B cell (primary cell): ENCODE data around the gene MEIS2. TPM values are rescaled to one million over a fixed set of nuclear protein-coding genes. Genes with fewer than 3 reads are reported as not detected.

ENCODE experiments used
- ATAC-seq: fragments of 200-7000 bp; cut with Tn5 transposase; one replicate; pipeline ENCODE4 v1.10.0; 2021; ENCODE audit warnings: low read depth, mild to moderate bottlenecking, moderate number of reproducible peaks, moderate library complexity
- CTCF ChIA-PET: fragments of 350-600 bp; sonication (Branson Sonifier 250); formaldehyde crosslinking; loops from one replicate; lab custom pipeline; 2021; ENCODE audit warnings: antibody characterized with exemption, inconsistent platforms; lab: Charles Lee
- POLR2A ChIA-PET: fragments of 350-600 bp; sonication (Branson Sonifier 250); formaldehyde crosslinking; loops from one replicate; lab custom pipeline; 2021; ENCODE audit warnings: antibody characterized with exemption; lab: Charles Lee
- DNase-seq: peaks from one replicate; pipeline ENCODE4 v3.0.0; 2013
- H2AFZ ChIP-seq: 2 replicates; pipeline ENCODE4 v1.6.1; 2012; ENCODE audit warnings: mild to moderate bottlenecking, low read depth, low read length; ENCODE audit not compliant: insufficient read depth, poor library complexity, severe bottlenecking
- H3K27ac ChIP-seq, 2 donors: 1 replicate in 1 of 2; 2 replicates in 1 of 2; pipeline ENCODE4 v1.5.1; 2012 to 2013; ENCODE audit warnings: low read length in 2 of 2, mild to moderate bottlenecking in 2 of 2, moderate library complexity in 1 of 2
- H3K27me3 ChIP-seq, 4 experiments: fragments of 200-600 bp in 1 of 4; sonication (generic) in 1 of 4; replicated peaks in 1 of 4; 1 replicate in 2 of 4; 2 replicates in 2 of 4; pipeline versions ENCODE4 v1.6.1 to v1.7.0; 2013 to 2016; ENCODE audit warnings: low read length in 3 of 4, mild to moderate bottlenecking in 2 of 4, mixed read lengths in 1 of 4, moderate library complexity in 1 of 4; ENCODE audit not compliant: insufficient read depth in 4 of 4, control insufficient read depth in 3 of 4; ENCODE audit errors: control extremely low read depth in 1 of 4
- H3K36me3 ChIP-seq, 2 experiments: replicated peaks in 1 of 2; 1 replicate in 1 of 2; 2 replicates in 1 of 2; pipeline versions ENCODE4 v1.6.1 to v1.7.1; 2013; ENCODE audit warnings: low read length in 1 of 2; ENCODE audit not compliant: insufficient read depth in 2 of 2, control insufficient read depth in 1 of 2; ENCODE audit errors: control extremely low read depth in 1 of 2, extremely low read depth in 1 of 2
- H3K4me1 ChIP-seq, 2 donors: fragments of 200-600 bp in 1 of 2; sonication (generic) in 1 of 2; 1 replicate in 1 of 2; 2 replicates in 1 of 2; pipeline versions ENCODE4 v1.5.1 to v1.6.1; 2013 to 2017; ENCODE audit warnings: low read length in 2 of 2; ENCODE audit not compliant: control insufficient read depth in 2 of 2, insufficient read depth in 2 of 2
- H3K4me2 ChIP-seq: replicated peaks from 2 replicates; pipeline ENCODE3; 2012; ENCODE audit warnings: mild to moderate bottlenecking, low read depth, low read length; ENCODE audit not compliant: poor library complexity, severe bottlenecking
- H3K4me3 ChIP-seq, 5 experiments: fragments of 200-600 bp in 1 of 5; sonication (generic) in 1 of 5; 1 replicate in 3 of 5; 2 replicates in 2 of 5; pipeline versions ENCODE4 v1.5.1 to v1.7.0; 2011 to 2016; ENCODE audit warnings: low read length in 4 of 5, mild to moderate bottlenecking in 4 of 5, low read depth in 2 of 5, control low read depth in 1 of 5, moderate library complexity in 1 of 5; ENCODE audit not compliant: insufficient read depth in 1 of 5; ENCODE audit errors: control extremely low read depth in 1 of 5, extremely low read depth in 1 of 5
- H3K79me2 ChIP-seq: fragments of 200-600 bp; sonication (generic); one replicate; pipeline ENCODE4 v1.6.0; 2016; ENCODE audit warnings: low read length; ENCODE audit not compliant: control insufficient read depth, insufficient read depth
- H3K9ac ChIP-seq: fragments of 200-600 bp; sonication (generic); 2 replicates; pipeline ENCODE4 v1.6.1; 2017; ENCODE audit warnings: mild to moderate bottlenecking, low read length, moderate library complexity
- H3K9me3 ChIP-seq, 3 donors: one replicate each; pipeline versions ENCODE4 v1.6.1 to v1.7.1; 2013; ENCODE audit warnings: low read length in 2 of 3; ENCODE audit not compliant: control insufficient read depth in 2 of 3, insufficient read depth in 1 of 3; ENCODE audit errors: control extremely low read depth in 1 of 3
- H4K20me1 ChIP-seq: 2 replicates; pipeline ENCODE4 v1.6.0; 2012; ENCODE audit warnings: mild to moderate bottlenecking, low read length; ENCODE audit not compliant: insufficient read depth, control insufficient read depth, poor library complexity, severe bottlenecking
- H3K27ac Mint-ChIP-seq: one replicate; pipeline ENCODE4 v1.8.0; 2021; ENCODE audit warnings: mixed read lengths
- H3K27me3 Mint-ChIP-seq: one replicate; pipeline ENCODE4 v1.8.0; 2021; ENCODE audit warnings: mixed read lengths
- H3K4me1 Mint-ChIP-seq: one replicate; pipeline ENCODE4 v1.8.0; 2021; ENCODE audit warnings: mixed read lengths
- H3K4me3 Mint-ChIP-seq: one replicate; pipeline ENCODE4 v1.8.0; 2021; ENCODE audit warnings: mixed read lengths
- H3K9me3 Mint-ChIP-seq: one replicate; pipeline ENCODE4 v1.8.0; 2022; ENCODE audit warnings: mixed read lengths; ENCODE audit not compliant: insufficient read depth
- CTCF ChIP-seq: fragments of 200-600 bp; IDR thresholded peaks from one replicate; pipeline ENCODE4 v1.8.0; 2022; ENCODE audit warnings: antibody characterized with exemption, mild to moderate bottlenecking
- EZH2 ChIP-seq: IDR thresholded peaks from 2 replicates; pipeline ENCODE4 v1.6.1; 2012; ENCODE audit warnings: borderline replicate concordance, low read depth, mild to moderate bottlenecking, moderate library complexity, low read length; ENCODE audit not compliant: insufficient read depth, poor library complexity, severe bottlenecking
- WGBS: methylation state at CpG from one replicate; pipeline ENCODE4 v1.1.5; 2013; ENCODE audit warnings: missing lambda C conversion rate; ENCODE audit not compliant: insufficient coverage; 5-methylcytosine and 5-hydroxymethylcytosine counted together
- intact Hi-C: fragments of 100-400 bp; cut with micrococcal nuclease; formaldehyde crosslinking; loops from one replicate; pipeline ENCODE4 v1.10.0; 2022
- polyA plus RNA-seq: library from polyadenylated mRNA; depleted of rRNA; stranded (reverse); fragments of >200 nt; gene quantifications from 2 replicates; pipeline ENCODE4 v1.2.3, GENCODE V29; 2012
- total RNA-seq, 2 donors: library from RNA; stranded (reverse); fragments of 120-200 nt in 1 of 2; gene quantifications; 1 replicate in 1 of 2; 2 replicates in 1 of 2; pipeline versions ENCODE4 v1.2.3 to v1.2.4, GENCODE V29; 2013 to 2022

The MEIS2 gene
- total and polyA plus RNA-seq, 2 donors (not counting 1 experiment from before 2014, with no cell fraction given) = 0.22 TPM; not detected in 1

- Histone ChIP-seq H3K27ac (no peak overlapping the region), H3K4me3 (no peak overlapping the region), H3K9me3 (peaks cover 1 to 18% (median 4%) of the 10 kb centered on the region in 3 donors), H3K4me2 (no peak overlapping the region), H4K20me1 (no peaks in the 10 kb centered on the region), H3K79me2 (no peaks in the 10 kb centered on the region), H3K27me3 (peaks cover 0 to 82% (median 81%) of the 10 kb centered on the region in 4 experiments), H3K9ac (no peak overlapping the region), H3K36me3 (no peaks in the 10 kb centered on the region), H2AFZ (no peak overlapping the region), H3K4me1 (peaks cover 11 to 24% of the 10 kb centered on the region in 2 donors)
- H3K27ac Mint-ChIP-seq = no peak overlapping the region
- DNase-seq (no peak), ATAC-seq (no peak)
- ChIA-PET POLR2A (no interaction called here), CTCF (no interaction called here)
- no peaks in the 10 kb centered on the region for H3K9me3 Mint-ChIP-seq
- H3K4me3 Mint-ChIP-seq = no peak overlapping the region
- peaks cover 93% of the 10 kb centered on the region for H3K27me3 Mint-ChIP-seq
- TF ChIP-seq CTCF (no peak), EZH2 (no peak)
- intact Hi-C loops = loop anchor here (5.0 kb wide), 1 partner anchor 226 kb away; no protein-coding TSS in a partner anchor
- peaks cover 20% of the 10 kb centered on the region for H3K4me1 Mint-ChIP-seq
- 26% methylated on average over 2 of the region's 15 CpGs for WGBS
Measured at GRCh38 chr15:37108381-37109167, 8.2 kb upstream of the MEIS2 start.

GRCh38 chr15:37107744-37108380 is 7.5 kb upstream of the MEIS2 start:
- no peaks in the 10 kb centered on the region for H3K9me3 Mint-ChIP-seq
- CTCF ChIA-PET = no interaction called here
- ATAC-seq = no peak

More at GRCh38 chr15:37107744-37108380, 7.5 kb upstream of the MEIS2 start:
- Mint-ChIP-seq H3K4me1 (peaks cover 20% of the 10 kb centered on the region), H3K4me3 (no peak overlapping the region), H3K27me3 (peaks cover 94% of the 10 kb centered on the region), H3K27ac (no peak overlapping the region)
- DNase-seq = no peak
- H3K9me3 ChIP-seq = peaks cover 4 to 22% (median 4%) of the 10 kb centered on the region in 3 donors
- WGBS = 8% methylated on average over 1 of the region's 10 CpGs
- H3K79me2 ChIP-seq = no peaks in the 10 kb centered on the region
- POLR2A ChIA-PET = no interaction called here
- H3K4me1 ChIP-seq = peaks cover 11 to 24% of the 10 kb centered on the region in 2 donors
- H3K27ac ChIP-seq = no peak overlapping the region
- H3K27me3 ChIP-seq = peaks cover 0 to 81% (median 78%) of the 10 kb centered on the region in 4 experiments
- intact Hi-C loops = loop anchor here (5.0 kb wide), 1 partner anchor 226 kb away; no protein-coding TSS in a partner anchor
- H3K4me3 ChIP-seq = no peak overlapping the region
- no peak overlapping the region for H3K4me2 ChIP-seq
- no peak overlapping the region for H2AFZ ChIP-seq
- no peaks in the 10 kb centered on the region for H4K20me1 ChIP-seq
- TF ChIP-seq CTCF = no peak
- TF ChIP-seq EZH2 = no peak
- no peaks in the 10 kb centered on the region for H3K36me3 ChIP-seq
- no peak overlapping the region for H3K9ac ChIP-seq
